Right hindlimb (tissue), 1 donor: ENCODE data around the gene IFRD2.
"Not testable (repeated sequence)": the region's sequence is repeated elsewhere in the genome, so short reads cannot be mapped to it uniquely, and the experiment has no call there.

Experiments
- DNase-seq: peaks from one replicate; pipeline ENCODE4 v3.0.0-alpha.2; 2018

IFRD2 gene

DNA sequence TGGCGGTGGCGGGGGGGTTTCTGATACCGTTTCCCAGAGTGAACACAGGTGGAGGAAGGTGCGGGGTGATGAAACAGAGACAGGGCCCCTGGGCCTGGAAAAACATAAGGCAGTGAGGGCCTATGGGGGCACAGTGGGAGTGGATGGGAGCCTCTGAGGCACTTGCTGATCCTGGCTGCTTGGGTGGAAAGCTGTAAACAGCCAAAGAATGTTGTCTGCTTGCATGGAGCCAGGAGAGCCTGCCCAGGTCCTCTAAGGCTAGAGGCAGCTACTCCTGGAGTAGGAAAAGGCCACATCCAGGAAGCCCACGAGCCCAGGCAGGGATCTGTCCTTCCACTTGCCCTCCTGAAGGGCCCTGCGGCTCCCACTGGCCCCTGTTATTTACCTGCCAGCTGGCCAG lies 26.2 kb downstream of the IFRD2 start:
- DNase-seq: no peak

GRCh38 chr3:50265571-50265970 lies 26.7 kb downstream of the IFRD2 start:
- no peak for DNase-seq

DNA sequence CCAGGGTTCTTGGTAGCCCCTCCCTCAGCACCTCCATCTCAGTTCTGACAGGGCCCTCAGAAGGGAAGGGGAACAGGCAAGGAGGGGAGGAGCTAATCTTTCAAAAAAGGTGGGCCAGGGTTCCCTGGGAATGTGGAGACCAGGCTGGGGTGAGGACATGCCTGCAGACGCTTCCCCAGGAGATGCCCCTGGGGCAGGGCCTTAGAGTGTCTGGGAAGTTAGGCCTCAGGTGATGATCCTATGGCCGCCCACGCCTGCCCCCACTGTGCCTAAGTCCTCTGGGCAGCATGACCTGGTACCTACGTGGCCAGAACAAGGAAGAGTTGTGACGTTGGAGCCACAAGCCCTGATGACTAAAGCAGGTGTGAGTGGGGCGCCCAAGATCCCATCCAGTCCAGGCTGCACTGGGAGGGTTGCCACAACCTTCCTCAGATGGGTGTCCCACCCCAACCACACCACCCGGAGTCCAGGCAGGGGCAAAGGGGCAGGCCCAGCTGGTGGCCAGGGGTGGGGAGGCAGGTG lies 27.2 kb downstream of the IFRD2 start:
- no peak for DNase-seq

DNA sequence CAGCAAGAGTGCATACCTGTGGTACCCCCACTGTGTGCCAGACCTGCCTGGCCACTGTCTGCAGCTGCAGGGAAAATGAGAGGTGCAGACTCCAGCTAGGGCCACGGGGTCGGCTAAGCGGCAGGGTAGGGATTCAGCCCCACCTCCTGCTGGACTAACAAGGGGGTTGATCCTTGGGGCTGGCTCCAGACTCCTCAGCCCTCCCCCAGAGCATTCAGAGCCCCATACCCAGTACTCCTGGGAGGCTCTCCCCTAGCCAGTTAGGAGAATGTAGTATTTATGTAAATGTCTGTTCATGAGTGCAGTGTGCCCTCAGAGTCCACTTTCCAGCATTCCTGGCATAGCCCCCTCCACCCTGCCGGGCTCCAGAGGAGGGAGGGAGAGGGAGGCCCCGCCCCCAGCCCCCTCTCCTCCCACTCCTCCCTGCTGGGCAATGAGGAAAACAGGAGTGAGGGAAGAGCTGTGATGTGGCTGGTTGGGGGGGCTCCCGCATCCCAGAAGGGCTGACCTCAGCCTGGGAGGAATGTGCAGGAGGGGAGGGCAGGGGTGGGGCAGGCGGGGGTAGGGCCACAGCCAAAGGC lies 27.8 kb downstream of the IFRD2 start:
- peak; percentile 96 for DNase-seq

- DNase-seq: no peak
These were observed 28.5 kb downstream of the IFRD2 start for GRCh38 chr3:50263478-50264382.

- no peak for DNase-seq
These were observed 29.5 kb downstream of the IFRD2 start for GRCh38 chr3:50262778-50263177.

DNA sequence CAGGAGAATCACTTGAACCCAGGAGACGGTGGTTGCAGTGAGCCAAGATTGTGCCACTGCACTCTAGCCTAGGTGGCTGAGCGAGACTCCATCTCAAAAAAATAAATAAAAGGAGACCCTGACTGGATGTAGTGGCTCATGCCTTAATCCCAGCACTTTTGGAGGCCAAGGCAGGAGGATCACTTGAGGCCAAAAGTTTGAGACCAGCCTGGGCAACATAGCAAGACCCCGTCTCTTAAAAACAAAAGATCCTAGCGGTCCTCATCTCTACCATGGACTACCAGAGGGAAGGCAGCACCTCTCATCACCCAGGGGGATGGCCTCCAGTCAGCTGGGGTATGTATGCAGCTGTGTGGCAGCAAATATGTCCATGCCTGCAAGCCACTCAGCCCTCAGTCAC lies 30.0 kb downstream of the IFRD2 start:
- DNase-seq: not testable (repeated sequence)

DNA sequence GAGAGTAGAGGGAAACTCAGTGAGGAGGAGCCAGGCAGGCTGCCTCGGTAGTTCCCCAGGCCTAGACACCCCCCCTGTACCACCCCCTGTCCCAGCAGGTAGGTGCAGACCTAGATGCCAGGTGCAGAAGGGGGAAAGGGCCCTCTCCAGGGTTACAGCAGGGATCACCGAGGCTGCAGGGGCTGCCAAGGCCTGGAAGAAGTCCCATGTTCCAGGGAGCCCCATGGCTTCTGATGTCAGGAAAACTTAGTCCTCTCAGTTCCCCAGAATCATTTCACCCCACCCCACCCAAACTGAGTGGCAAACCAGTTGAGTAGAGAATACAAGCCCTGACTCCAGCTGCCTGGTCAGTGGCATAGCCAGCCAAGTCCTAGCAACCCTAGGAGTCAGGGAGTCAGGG lies 30.7 kb downstream of the IFRD2 start:
- no peak for DNase-seq

- no peak for DNase-seq
These were observed 31.2 kb downstream of the IFRD2 start for GRCh38 chr3:50260942-50261441.

GRCh38 chr3:50260027-50260941 lies 31.9 kb downstream of the IFRD2 start:
- peak; percentile 97 for DNase-seq

GRCh38 chr3:50259432-50260026 lies 32.7 kb downstream of the IFRD2 start:
- DNase-seq: no peak

GRCh38 chr3:50258979-50259378 lies 33.2 kb downstream of the IFRD2 start:
- DNase-seq: no peak

DNA sequence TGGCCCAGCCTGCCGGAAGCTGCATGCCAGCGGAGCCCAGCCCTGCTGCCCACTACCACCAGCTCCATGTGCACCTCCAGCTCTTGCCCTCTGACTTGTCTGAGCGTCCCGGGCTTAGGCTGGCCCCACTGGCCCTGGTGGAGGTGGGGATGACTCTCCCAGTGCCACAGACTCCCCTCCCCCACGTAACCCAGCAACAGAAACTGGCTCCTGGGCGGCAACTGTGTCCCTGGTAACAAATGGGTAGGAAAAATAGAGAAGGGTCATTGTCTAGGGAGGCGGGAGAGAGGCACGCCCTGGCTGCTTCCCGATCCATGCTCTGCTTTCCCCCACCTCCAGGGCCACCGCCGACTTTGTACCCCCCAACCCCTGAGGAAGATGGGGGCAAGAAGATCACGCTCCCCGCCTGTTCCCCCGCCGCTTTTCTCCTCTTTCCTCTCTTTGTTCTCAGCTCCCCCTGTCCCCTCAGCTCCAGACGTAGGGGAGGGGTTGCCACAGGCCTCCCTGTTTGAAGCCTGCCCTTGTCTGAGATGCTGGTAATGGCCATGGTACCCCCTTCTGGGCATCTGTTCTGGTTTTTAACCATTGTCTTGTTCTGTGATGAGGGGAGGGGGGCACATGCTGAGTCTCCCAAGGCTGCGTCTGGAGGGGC lies 34.1 kb downstream of the IFRD2 start:
- no peak for DNase-seq

DNA sequence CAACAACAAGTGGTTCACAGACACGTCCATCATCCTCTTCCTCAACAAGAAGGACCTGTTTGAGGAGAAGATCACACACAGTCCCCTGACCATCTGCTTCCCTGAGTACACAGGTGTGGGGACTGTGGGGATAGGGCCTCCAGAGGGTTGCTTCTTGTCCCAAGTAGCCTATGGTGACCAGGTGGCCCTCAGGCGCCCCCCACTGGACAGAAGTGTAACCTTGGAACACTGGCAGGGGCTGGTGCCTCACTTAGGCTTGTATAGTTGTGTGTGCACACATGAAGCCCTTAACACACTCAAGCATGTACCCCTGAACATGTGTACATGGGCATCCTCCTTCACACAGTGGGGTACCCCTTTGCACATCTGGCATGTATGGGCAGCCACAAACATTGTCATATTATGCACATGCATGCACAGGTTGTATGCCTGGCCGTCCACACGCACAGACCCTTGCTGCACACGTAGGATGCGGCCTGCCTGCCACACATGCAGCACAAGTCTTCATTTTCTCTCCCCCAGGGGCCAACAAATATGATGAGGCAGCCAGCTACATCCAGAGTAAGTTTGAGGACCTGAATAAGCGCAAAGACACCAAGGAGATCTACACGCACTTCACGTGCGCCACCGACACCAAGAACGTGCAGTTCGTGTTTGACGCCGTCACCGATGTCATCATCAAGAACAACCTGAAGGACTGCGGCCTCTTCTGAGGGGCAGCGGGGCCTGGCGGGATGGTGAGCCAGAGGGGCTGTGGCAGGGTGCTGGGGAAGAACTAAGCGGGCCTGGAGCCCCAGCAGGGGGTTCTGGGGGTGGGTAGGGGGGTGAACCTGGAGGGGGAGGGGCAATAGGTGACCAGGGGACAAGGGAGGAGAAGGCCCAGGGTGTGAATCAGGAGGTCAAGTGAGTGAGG lies 35.0 kb downstream of the IFRD2 start:
- no peak for DNase-seq

GRCh38 chr3:50255251-50255615 lies 37.0 kb downstream of the IFRD2 start:
- no peak for DNase-seq

GRCh38 chr3:50254577-50255250 lies 37.5 kb downstream of the IFRD2 start:
- no peak for DNase-seq

DNA sequence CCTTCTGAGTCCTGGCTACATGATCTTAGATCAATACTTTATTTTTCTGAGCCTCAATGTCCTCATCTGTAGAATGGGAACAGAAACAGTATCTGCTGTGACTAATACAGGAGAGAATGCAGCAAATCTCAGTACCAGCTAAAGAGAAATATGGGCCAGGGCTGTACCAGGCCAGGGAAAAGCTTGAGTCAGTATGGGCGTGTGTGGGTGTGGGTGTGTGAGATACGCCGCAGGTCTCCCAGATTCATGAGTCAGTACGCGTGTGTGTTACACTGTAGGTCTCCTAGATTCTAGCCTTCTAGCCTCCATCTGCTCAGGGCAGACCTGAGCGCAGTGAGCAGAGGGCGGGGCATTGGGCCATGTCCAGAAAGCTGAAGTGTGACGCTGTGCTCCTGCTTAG lies 41.0 kb downstream of the IFRD2 start:
- no peak for DNase-seq

DNA sequence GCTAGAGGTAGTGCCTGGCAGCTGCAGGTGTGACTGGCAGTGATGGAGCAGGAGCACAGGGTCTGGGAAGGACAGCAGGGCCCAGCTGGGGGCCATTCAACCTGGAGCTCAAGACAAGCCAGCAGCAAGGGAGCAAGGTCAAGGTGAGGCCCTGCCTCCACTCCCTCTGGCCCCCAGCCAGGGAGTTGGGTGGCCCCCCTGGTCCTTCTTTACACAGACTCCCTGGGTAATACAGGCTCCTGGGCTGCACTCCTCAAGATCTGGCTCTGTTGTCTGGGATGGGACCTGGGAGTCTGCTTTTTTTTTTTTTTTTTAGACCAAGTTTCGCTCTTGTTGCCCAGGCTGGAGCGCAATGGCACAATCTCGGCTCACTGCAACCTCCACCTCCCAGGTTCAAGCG lies 41.7 kb downstream of the IFRD2 start:
- DNase-seq: no peak

DNA sequence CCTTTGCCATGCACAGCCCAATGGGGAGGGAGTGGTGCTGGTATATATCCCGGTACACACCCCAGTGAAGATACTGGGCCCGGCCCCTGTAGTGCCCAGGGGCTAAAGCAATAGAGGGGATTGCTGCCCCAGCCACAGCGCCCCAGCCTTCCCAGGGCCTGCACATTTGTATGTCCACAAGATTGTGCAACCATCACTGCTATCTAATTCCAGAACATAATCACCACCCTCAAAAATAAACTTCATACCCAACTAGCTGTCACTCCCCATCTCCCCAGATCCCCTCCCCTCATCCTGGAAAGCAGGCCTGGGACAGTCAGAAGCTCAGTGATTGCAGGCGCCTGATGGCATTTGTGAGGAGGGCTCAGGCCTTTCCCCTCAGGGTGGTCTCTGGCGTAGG lies 42.8 kb downstream of the IFRD2 start:
- no peak for DNase-seq

DNA sequence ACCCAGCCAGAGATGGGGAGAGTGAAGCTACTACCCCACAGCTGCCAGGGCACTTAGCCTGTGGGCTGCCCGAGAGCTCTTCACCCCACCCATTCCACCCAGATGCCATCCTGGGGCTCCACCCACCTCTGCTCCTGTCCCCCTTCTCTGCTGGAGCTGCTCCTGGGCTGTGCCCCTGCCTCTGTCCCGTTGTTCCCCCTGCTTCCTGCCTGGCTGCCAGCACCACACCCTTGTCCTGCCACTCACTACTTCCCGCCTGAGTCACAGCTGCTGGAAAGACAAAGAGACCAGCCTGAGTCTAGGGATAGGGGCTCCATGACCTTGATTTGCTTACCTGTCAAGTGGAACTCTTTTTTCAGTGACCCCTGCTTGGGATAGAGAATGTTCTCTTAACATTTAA lies 43.8 kb downstream of the IFRD2 start:
- no peak for DNase-seq
